Pancreas (tissue), 10 donors: ENCODE measurements around the gene TRPM5. TPM values are rescaled to one million over a fixed set of nuclear protein-coding genes. Genes with fewer than 3 reads are reported as not detected.
A peak's percentile ranks its signal among the peaks of the same experiment; 100 is the strongest.

ENCODE experiments used
- ATAC-seq, 4 donors: fragments of 200-7000 bp; cut with Tn5 transposase; one replicate each; pipeline versions ENCODE4 v1.8.0 to v1.9.1; 2020; ENCODE audit warnings: mild to moderate bottlenecking in 4 of 4, moderate library complexity in 4 of 4
- DNase-seq, 6 donors: peaks; one replicate each; pipeline ENCODE4 v3.0.0-alpha.2; 2020
- FAIRE-seq: peaks from 2 replicates; lab custom pipeline; 2012; peaks lifted over from hg19 to GRCh38; lab: Jason Lieb, UNC
- H3K27ac ChIP-seq, 4 donors: fragments of 200-600 bp; sonication (generic); 1 replicate in 3 of 4; 2 replicates in 1 of 4; pipeline versions ENCODE4 v1.5.0 to v1.8.0; 2020
- H3K27me3 ChIP-seq, 4 donors: fragments of 200-600 bp; one replicate each; pipeline ENCODE4 v1.8.0; 2021
- H3K36me3 ChIP-seq, 3 donors: fragments of 200-600 bp; sonication (generic) in 1 of 3; one replicate each; pipeline versions ENCODE4 v1.5.0 to v1.8.0; 2020 to 2021
- H3K4me1 ChIP-seq, 3 donors: fragments of 200-600 bp; one replicate each; pipeline ENCODE4 v1.8.0; 2021
- H3K4me3 ChIP-seq, 4 donors: fragments of 200-600 bp; sonication (generic) in 2 of 4; one replicate each; pipeline versions ENCODE4 v1.5.0 to v1.8.0; 2020 to 2021
- H3K9me3 ChIP-seq, 4 donors: fragments of 200-600 bp; one replicate each; pipeline ENCODE4 v1.8.0; 2021
- WGBS, 2 donors: extraction: QIAGEN DNeasy Blood & Tissue Kit; methylation state at CpG; one replicate each; pipeline ENCODE4 v1.1.7; 2013; 5-methylcytosine and 5-hydroxymethylcytosine counted together
- intact Hi-C, 3 donors: fragments of 100-400 bp; cut with DNase I; formaldehyde crosslinking; loops; one replicate each; pipeline versions ENCODE4 v1.11.1 to v1.14.2; 2022
- polyA plus RNA-seq, 2 donors: library from polyadenylated mRNA; stranded (reverse); fragments of 200-250 nt; gene quantifications; one replicate each; pipeline ENCODE4 v1.2.3, GENCODE V29; 2013
- total RNA-seq, 6 donors: library from RNA; stranded (reverse); fragmentation: NEBNext Ultra II Directional in 4 of 6; extraction: Animal tissue kit (Norgen Biotek cat#: 25700) in 4 of 6; gene quantifications; one replicate each; pipeline versions ENCODE4 v1.2.1 to v1.2.4, GENCODE V29; 2021 to 2023
- TF ChIP-seq, protein P1 (sequence below), 4 donors: fragments of 200-600 bp; sonication (generic) in 3 of 4; IDR thresholded peaks; one replicate each; pipeline versions ENCODE4 v1.5.0 to v1.8.0; 2021; ENCODE audit warnings: antibody characterized with exemption in 4 of 4
- donor health status: healthy with polysubstance abuse.
- donor health status: DM: no; HTN: no; CAD: no; lungs with moderate emphysema.
- donor health status: DM: no; HTN: no; CAD: no.
- donor health status: control.
- donor health status: control.
- donor health status: Bipolar disorder and iron deficiency.
- donor health status: DM: yes; HTN: yes; CAD: no.
- donor health status: DM: no; HTN: no; CAD: no.
- donor health status: DM: no; HTN: no; CAD: no.
- donor health status: DM: yes; HTN: yes; CAD: no.

The TRPM5 gene
- total and polyA plus RNA-seq, 8 donors, result 0.51 to 4.8 (median 1.2) TPM

DNA sequence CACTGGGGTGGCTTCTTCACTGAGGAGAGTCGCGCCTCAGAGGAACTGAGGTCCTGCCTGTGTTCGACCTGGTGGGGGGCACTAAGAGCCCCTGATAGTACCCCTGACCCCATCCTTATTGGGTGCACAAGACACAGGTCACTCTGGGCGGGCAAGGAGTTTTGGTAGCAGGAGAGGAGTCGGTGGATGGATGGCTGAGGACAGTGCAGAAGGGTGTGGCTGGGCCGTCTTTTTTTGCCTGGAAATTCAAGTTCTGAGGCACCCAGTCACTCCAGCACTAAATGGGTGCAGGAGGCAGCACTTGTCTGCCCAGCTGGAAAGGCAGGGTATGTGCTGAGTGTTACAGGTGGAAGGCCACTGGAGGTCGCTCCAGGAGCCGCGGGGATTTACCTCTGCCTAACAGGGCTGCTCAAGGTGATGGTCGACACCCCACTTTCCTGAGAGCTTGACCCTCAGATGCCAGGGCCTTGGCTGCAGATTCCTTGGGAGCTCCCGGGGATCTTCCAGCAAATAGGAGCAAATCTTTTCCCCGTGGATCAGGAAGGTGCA, 42.8 kb downstream of the TRPM5 start:
- WGBS, 2 donors, result 18 to 26% methylated on average over 12 of the region's 12 CpGs

DNA sequence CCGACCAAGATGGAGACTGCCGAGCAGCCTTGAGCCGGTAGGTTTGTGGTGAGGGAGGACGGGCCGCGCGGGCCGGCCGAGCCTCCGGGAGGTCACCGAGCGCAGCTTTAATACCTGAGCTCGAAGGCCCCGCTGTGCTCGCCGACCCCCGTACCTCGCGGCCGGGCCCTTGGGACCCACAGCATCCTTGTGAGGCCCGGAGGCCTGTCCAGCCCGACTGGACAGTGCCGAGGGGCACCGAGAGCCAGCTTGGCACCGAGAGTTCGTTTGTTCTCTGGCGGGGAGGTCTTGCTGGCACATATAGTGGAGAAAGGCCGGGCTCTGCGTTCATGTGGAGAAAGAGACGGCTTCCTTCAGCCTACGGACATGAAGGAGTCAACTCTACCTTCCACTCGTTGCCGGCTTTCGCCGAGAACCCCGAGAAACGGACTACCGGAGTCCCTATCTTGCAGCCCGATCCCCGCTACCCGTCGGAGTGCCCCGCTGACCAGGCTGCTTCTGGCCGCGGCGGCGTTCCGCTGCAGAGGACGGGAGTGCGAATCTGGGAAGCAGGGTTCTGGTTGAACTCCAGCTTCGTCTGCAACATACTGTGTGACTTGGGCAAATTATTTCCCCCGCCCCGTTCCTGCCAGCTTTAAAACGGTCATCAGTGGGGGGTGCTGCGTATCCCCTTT, 43.4 kb downstream of the TRPM5 start:
- H3K4me1 ChIP-seq, result peaks cover 8 to 18% (median 14%) of the 10 kb centered on the region in 3 donors
- H3K4me3 ChIP-seq, result peak overlapping the region; percentile 90 to 100 (median 100)
- DNase-seq (peak in 1 of 6 donors; percentile 40), ATAC-seq (peak; percentile 1 to 6 (median 2)), FAIRE-seq (no peak)
- H3K27me3 ChIP-seq, result no peaks in the 10 kb centered on the region
- H3K36me3 ChIP-seq, result peaks cover 0 to 25% (median 20%) of the 10 kb centered on the region in 3 donors
- H3K9me3 ChIP-seq, result no peaks in the 10 kb centered on the region
- intact Hi-C loops, result no loop called here
- TF ChIP-seq, protein P1, sequence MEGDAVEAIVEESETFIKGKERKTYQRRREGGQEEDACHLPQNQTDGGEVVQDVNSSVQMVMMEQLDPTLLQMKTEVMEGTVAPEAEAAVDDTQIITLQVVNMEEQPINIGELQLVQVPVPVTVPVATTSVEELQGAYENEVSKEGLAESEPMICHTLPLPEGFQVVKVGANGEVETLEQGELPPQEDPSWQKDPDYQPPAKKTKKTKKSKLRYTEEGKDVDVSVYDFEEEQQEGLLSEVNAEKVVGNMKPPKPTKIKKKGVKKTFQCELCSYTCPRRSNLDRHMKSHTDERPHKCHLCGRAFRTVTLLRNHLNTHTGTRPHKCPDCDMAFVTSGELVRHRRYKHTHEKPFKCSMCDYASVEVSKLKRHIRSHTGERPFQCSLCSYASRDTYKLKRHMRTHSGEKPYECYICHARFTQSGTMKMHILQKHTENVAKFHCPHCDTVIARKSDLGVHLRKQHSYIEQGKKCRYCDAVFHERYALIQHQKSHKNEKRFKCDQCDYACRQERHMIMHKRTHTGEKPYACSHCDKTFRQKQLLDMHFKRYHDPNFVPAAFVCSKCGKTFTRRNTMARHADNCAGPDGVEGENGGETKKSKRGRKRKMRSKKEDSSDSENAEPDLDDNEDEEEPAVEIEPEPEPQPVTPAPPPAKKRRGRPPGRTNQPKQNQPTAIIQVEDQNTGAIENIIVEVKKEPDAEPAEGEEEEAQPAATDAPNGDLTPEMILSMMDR (IDR thresholded peaks at IDR 0.05), result no peak
- 0% methylated on average over 54 to 55 of the region's 55 CpGs for WGBS, 2 donors
- H3K27ac ChIP-seq, result peak overlapping the region; percentile 23 to 75 (median 64)

More for the DNA sequence above, 42.8 kb downstream of the TRPM5 start:
- H3K4me1 ChIP-seq, result peaks cover 8 to 18% (median 14%) of the 10 kb centered on the region in 3 donors
- no peaks in the 10 kb centered on the region for H3K9me3 ChIP-seq
- TF ChIP-seq, protein P1 (IDR thresholded peaks at IDR 0.05), result no peak
- peak overlapping the region; percentile 90 to 100 (median 100) for H3K4me3 ChIP-seq
- no peak for DNase-seq
- H3K27me3 ChIP-seq, result no peaks in the 10 kb centered on the region
- no peak overlapping the region for H3K27ac ChIP-seq
- intact Hi-C loops, result no loop called here
- H3K36me3 ChIP-seq, result peaks cover 0 to 19% (median 14%) of the 10 kb centered on the region in 3 donors
- FAIRE-seq, result no peak
- ATAC-seq, result no peak

DNA sequence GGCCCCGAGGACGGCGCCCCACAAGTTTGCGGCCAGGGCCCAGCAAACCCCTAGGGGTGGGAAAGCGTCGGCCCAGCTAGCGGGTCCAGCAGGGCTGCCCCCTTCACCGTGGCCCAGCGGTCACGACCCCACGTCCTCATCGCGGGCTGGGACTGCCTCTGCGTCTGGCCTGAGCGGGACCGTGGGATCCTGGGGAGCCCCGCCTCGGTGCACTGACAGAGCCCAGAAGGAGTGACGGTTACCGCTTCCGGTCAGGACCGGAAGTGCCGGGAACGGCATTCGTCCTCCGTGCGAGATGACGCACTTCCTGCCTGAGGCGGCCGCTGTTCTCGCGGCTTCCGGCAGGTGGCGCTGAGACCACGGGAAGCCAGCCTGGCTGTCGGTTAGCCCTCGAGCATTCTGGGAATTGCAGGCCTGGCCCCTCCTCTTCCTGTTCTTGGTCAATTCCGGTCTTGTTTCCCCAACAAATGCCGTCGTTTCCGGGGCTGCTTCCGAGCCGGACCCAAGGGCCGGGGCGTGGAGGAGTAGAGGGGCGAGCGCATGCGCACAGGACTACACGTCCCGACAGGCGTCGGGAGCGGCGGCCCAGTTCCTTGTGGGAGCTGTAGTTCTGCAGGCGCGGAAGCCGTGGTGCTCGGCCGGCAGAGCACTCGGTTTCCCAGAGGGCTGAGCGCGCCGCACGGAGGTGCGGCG, 44.1 kb downstream of the TRPM5 start, which contains the start of gene TSSC4:
Gene TSSC4 (plus strand): TSS at position 682 of the 693 bp plus-strand sequence. CDS start 1,884 bp downstream, outside the sequence.
- FAIRE-seq, result peak; percentile 98
- TF ChIP-seq, protein P1 (IDR thresholded peaks at IDR 0.05), result peak; percentile 96 to 100 (median 98)
- Histone ChIP-seq H3K9me3 (no peaks in the 10 kb centered on the region), H3K36me3 (peaks cover 0 to 32% (median 27%) of the 10 kb centered on the region in 3 donors), H3K4me1 (peaks cover 8 to 18% (median 14%) of the 10 kb centered on the region in 3 donors), H3K27ac (peak within 1 kb of the TSS; percentile 90 to 96 (median 92)), H3K27me3 (no peaks in the 10 kb centered on the region), H3K4me3 (peak within 1 kb of the TSS; percentile 90 to 100 (median 100))
- DNase-seq, result peak; percentile 100
- WGBS, 2 donors, result 0% methylated on average over 66 of the region's 66 CpGs
- ATAC-seq, result peak; percentile 87 to 95 (median 89)
- intact Hi-C loops, result no loop called here

DNA sequence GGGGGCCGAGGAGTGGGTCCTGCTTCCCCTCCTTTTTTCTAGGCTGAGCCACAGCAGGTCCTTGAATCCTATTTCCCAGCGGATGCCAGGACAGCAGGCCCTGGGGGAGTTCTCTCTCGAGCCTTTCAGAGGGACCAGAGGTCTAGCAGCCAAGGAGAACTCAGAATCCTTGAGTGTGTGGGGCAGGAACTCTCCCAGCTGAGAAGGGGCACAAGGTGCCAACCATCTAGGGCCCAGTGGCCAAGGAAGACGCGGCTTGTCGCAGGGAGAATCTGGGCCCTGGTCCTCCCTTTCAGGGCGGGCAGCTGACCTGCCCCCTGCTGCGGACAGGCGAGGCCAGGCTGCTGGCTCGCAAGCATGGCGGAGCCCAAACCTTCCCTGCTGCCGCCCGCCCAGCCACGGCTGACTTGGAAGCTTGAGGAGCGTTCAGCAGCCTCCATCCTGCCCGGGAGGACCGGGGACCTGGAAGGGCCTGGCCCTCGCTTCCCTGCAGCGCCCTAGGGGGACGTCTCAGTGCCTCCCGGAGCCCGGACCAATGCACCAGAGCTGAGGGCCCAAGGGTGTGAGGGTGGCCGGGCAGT, 44.7 kb downstream of the TRPM5 start:
- no peaks in the 10 kb centered on the region for H3K27me3 ChIP-seq
- WGBS, 2 donors, result 4 to 7% methylated on average over 23 of the region's 23 CpGs
- peak overlapping the region; percentile 90 to 96 (median 92) for H3K27ac ChIP-seq
- FAIRE-seq (no peak), DNase-seq (peak in 3 of 6 donors; percentile 29 to 73 (median 54)), ATAC-seq (peak in 3 of 4 donors; percentile 2 to 11 (median 6))
- H3K9me3 ChIP-seq, result no peaks in the 10 kb centered on the region
- intact Hi-C loops, result no loop called here
- peaks cover 8 to 18% (median 14%) of the 10 kb centered on the region in 3 donors for H3K4me1 ChIP-seq
- TF ChIP-seq, protein P1 (IDR thresholded peaks at IDR 0.05), result no peak
- peak overlapping the region; percentile 52 to 80 (median 68) for H3K4me3 ChIP-seq
- peaks cover 0 to 38% (median 28%) of the 10 kb centered on the region in 3 donors for H3K36me3 ChIP-seq
